ENCODE data around the gene TMEM178B.

TMEM178B gene

DNA sequence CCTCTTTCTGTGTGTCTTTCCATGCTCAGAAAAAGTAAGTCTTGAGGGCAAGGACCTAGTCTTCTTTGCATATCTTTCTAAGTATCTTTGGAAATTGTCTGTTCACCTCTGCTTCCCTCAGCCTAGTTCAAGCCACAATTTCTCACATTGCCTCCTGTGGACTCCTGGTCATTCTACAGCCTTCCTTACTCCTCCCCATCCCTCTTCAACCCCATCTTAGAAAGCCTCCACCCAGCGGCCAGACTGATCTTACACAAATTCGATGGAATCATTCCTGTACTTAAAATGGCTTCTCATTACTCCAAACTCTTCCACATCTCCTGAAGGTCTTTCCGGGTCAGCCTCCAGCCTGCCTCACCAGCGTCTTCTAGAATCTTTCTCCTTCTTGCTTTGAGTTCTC is 453.2 kb downstream of the TMEM178B start:
- no peak for DNase-seq (ENCODE audit: low read depth in 2 of 2)

DNA sequence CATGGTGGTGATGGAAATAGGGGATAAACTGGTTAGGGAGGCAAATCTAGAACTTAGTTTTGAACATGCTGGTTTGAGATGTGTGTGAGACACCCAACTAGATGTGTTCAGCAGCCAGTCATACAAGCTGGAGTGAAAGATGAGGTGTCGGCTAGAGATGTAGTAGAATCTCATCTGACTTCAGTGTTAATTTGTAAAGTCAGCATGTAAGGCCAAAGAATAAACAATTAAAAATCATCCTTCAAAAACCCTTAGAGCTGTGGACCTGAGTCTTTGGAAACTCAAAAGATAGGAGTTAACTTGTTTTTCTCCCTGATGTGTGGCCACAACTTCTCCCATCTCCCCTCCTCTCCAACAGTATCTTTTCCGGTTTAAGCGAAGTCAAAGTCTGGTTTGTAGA is 454.5 kb downstream of the TMEM178B start:
- no peak for DNase-seq (ENCODE audit: low read depth in 2 of 2)

Measured in stimulated activated CD8-positive, alpha-beta memory T cell treated with anti-CD3 and anti-CD28 coated beads, Interleukin-2, amount 100 ng/mL, for 1 hour (primary cell).